PC-3 (cell line): Measurements from ENCODE around the gene NRAP. TPM values are rescaled to one million over a fixed set of nuclear protein-coding genes. Genes with fewer than 3 reads are reported as not detected.

Experiments
- ATAC-seq: fragments of 200-7000 bp; cut with Tn5 transposase; 2 replicates; pipeline ENCODE4 v1.9.1; 2020; ENCODE audit warnings: mild to moderate bottlenecking, moderate library complexity
- BruUV-seq: library from RNA; stranded (reverse); fragments of 400-500 nt; replicated peaks from 2 replicates; lab custom pipeline; 2021; lab: Mats Ljungman, UMichigan
- CTCF ChIA-PET: fragments of 300-600 bp; sonication (Branson Sonifier 250); formaldehyde crosslinking; loops from one replicate; lab custom pipeline; 2022; ENCODE audit warnings: antibody characterized with exemption; lab: Charles Lee
- POLR2A ChIA-PET: fragments of 300-600 bp; sonication (Branson Sonifier 250); formaldehyde crosslinking; loops from one replicate; lab custom pipeline; 2022; ENCODE audit warnings: antibody characterized with exemption; ENCODE audit not compliant: unreplicated experiment; lab: Charles Lee
- DNase-seq: peaks from one replicate; pipeline ENCODE4 v3.0.0-alpha.2; 2015
- H2AFZ ChIP-seq: fragments of 300-600 bp; sonication (generic); 2 replicates; pipeline ENCODE4 v1.6.0; 2016; ENCODE audit warnings: antibody characterized with exemption, low read length
- H3F3A ChIP-seq: fragments of 300-600 bp; sonication (generic); one replicate; pipeline ENCODE4 v1.6.0; 2017; ENCODE audit warnings: antibody characterized with exemption, low read length, control low read depth, mild to moderate bottlenecking; ENCODE audit not compliant: unreplicated experiment
- H3K27ac ChIP-seq: fragments of 300-600 bp; sonication (generic); 2 replicates; pipeline ENCODE4 v1.5.1; 2016; ENCODE audit warnings: mild to moderate bottlenecking, low read length
- H3K27me3 ChIP-seq: fragments of 300-600 bp; sonication (generic); 2 replicates; pipeline ENCODE4 v1.6.1; 2016; ENCODE audit warnings: low read length, mixed read lengths
- H3K36me3 ChIP-seq: fragments of 300-600 bp; sonication (generic); 2 replicates; pipeline ENCODE4 v1.6.1; 2016; ENCODE audit warnings: low read depth, mixed run types, low read length, mixed read lengths
- H3K4me1 ChIP-seq: fragments of 300-600 bp; sonication (generic); 2 replicates; pipeline ENCODE4 v1.5.1; 2016; ENCODE audit warnings: low read length; ENCODE audit not compliant: insufficient read depth
- H3K4me2 ChIP-seq: fragments of 300-600 bp; sonication (generic); 2 replicates; pipeline ENCODE4 v1.6.0; 2016; ENCODE audit warnings: low read length
- H3K4me3 ChIP-seq: fragments of 300-600 bp; sonication (generic); 2 replicates; pipeline ENCODE4 v1.5.1; 2016; ENCODE audit warnings: mild to moderate bottlenecking, low read length, mixed read lengths
- H3K79me2 ChIP-seq: fragments of 300-600 bp; sonication (generic); 2 replicates; pipeline ENCODE4 v1.6.1; 2017; ENCODE audit warnings: low read length, mixed read lengths
- H3K9ac ChIP-seq: fragments of 300-600 bp; sonication (generic); 2 replicates; pipeline ENCODE4 v1.6.0; 2016; ENCODE audit warnings: mild to moderate bottlenecking, low read length
- H3K9me2 ChIP-seq: fragments of 300-600 bp; sonication (generic); replicated peaks from 2 replicates; pipeline ENCODE4 v1.6.1; 2016; ENCODE audit warnings: mixed run types, low read length, mixed read lengths
- H3K9me3 ChIP-seq: fragments of 300-600 bp; sonication (generic); 2 replicates; pipeline ENCODE4 v1.6.1; 2016; ENCODE audit warnings: low read length, mixed read lengths
- H4K20me1 ChIP-seq: fragments of 300-600 bp; sonication (generic); 2 replicates; pipeline ENCODE4 v1.6.1; 2016; ENCODE audit warnings: low read length, mixed read lengths
- CTCF ChIP-seq: fragments of 300-600 bp; sonication (generic); conservative IDR thresholded peaks from 2 replicates; pipeline ENCODE4 v1.5.1; 2017; ENCODE audit warnings: antibody characterized with exemption, low read depth, mild to moderate bottlenecking, low read length
- EZH2 ChIP-seq: fragments of 300-600 bp; sonication (generic); IDR thresholded peaks from one replicate; pipeline ENCODE4 v1.6.1; 2017; ENCODE audit warnings: antibody characterized with exemption, mild to moderate bottlenecking, low read length; ENCODE audit not compliant: unreplicated experiment
- EZH2phosphoT487 ChIP-seq: fragments of 300-600 bp; sonication (generic); IDR thresholded peaks from 2 replicates; pipeline ENCODE4 v1.6.1; 2018; ENCODE audit warnings: mild to moderate bottlenecking, antibody characterized with exemption, low read length, borderline replicate concordance
- intact Hi-C: fragments of 100-400 bp; cut with micrococcal nuclease; formaldehyde crosslinking; loops from 2 replicates; pipeline ENCODE4 v1.9.0; 2023
- total RNA-seq: library from RNA; depleted of rRNA; stranded (reverse); fragments of >200 nt; gene quantifications from 2 replicates; pipeline ENCODE4 v1.2.3, GENCODE V29; 2014

NRAP gene
- total RNA-seq, 1 experiment from 2014 or later: not detected

- peak within 1 kb of the TSS; percentile 96 for H3K4me2 ChIP-seq
- intact Hi-C loops: no loop called here
- H3K4me1 ChIP-seq: 0 out of 2 replicates have a peak, but pooled peaks cover 5% of the 10 kb centered on the region
- H3K9me3 ChIP-seq: no peaks in the 10 kb centered on the region
- H3K27ac ChIP-seq: peak within 1 kb of the TSS; percentile 67
- BruUV-seq: no TSS peak
- no peak; the same call in 1 of the 2 replicates for TF ChIP-seq CTCF
- TF ChIP-seq EZH2phosphoT487: no peak
- no peak for TF ChIP-seq EZH2
- no peaks in the 10 kb centered on the region for H3F3A ChIP-seq
- H3K9ac ChIP-seq: peak within 1 kb of the TSS; percentile 86
- H4K20me1 ChIP-seq: no peaks in the 10 kb centered on the region
- ChIA-PET CTCF (interaction anchor here (0.6 kb wide), 2 partner anchors 362 to 364 kb away, joined by 3 to 6 read pairs; no protein-coding TSS in a partner anchor), POLR2A (no interaction called here)
- ATAC-seq (peak; percentile 85), DNase-seq (peak; percentile 72)
- H3K4me3 ChIP-seq: peak within 1 kb of the TSS; percentile 99
- H3K36me3 ChIP-seq: no peaks in the 10 kb centered on the region; the same call in 1 of the 2 replicates
- H3K9me2 ChIP-seq: no peaks in the 10 kb centered on the region
- H3K27me3 ChIP-seq: no peaks in the 10 kb centered on the region
- H3K79me2 ChIP-seq: peaks cover 16% of the 10 kb centered on the region; the same call in 1 of the 2 replicates
- peak within 1 kb of the TSS; percentile 98 for H2AFZ ChIP-seq
Observed at GRCh38 chr10:113679463-113680189, 15.8 kb upstream of the NRAP start, which contains the start of gene CASP7. CASP7 (plus strand) TSS chr10:113679912; CDS start chr10:113697494, 17,582 bp downstream.

- ATAC-seq: no peak
- Histone ChIP-seq H3K27ac (no peak overlapping the region), H3K9me3 (no peaks in the 10 kb centered on the region), H3K9me2 (no peaks in the 10 kb centered on the region), H3K4me1 (peaks cover 13% of the 10 kb centered on the region; the same call in 1 of the 2 replicates), H2AFZ (no peak overlapping the region), H3K36me3 (no peaks in the 10 kb centered on the region), H3K4me3 (no peak overlapping the region), H3K4me2 (no peak overlapping the region), H3K27me3 (no peaks in the 10 kb centered on the region), H3K79me2 (no peaks in the 10 kb centered on the region), H3F3A (no peaks in the 10 kb centered on the region), H4K20me1 (no peaks in the 10 kb centered on the region), H3K9ac (no peak overlapping the region)
- no peak for DNase-seq
- CTCF ChIA-PET: no interaction called here
- BruUV-seq: no TSS peak
- no peak for TF ChIP-seq CTCF
- TF ChIP-seq EZH2: no peak
- POLR2A ChIA-PET: no interaction called here
- intact Hi-C loops: no loop called here
Observed at GRCh38 chr10:113666682-113667252, 2.9 kb upstream of the NRAP start.
